ENCODE measurements around the gene CEP97.

CEP97 gene

DNA sequence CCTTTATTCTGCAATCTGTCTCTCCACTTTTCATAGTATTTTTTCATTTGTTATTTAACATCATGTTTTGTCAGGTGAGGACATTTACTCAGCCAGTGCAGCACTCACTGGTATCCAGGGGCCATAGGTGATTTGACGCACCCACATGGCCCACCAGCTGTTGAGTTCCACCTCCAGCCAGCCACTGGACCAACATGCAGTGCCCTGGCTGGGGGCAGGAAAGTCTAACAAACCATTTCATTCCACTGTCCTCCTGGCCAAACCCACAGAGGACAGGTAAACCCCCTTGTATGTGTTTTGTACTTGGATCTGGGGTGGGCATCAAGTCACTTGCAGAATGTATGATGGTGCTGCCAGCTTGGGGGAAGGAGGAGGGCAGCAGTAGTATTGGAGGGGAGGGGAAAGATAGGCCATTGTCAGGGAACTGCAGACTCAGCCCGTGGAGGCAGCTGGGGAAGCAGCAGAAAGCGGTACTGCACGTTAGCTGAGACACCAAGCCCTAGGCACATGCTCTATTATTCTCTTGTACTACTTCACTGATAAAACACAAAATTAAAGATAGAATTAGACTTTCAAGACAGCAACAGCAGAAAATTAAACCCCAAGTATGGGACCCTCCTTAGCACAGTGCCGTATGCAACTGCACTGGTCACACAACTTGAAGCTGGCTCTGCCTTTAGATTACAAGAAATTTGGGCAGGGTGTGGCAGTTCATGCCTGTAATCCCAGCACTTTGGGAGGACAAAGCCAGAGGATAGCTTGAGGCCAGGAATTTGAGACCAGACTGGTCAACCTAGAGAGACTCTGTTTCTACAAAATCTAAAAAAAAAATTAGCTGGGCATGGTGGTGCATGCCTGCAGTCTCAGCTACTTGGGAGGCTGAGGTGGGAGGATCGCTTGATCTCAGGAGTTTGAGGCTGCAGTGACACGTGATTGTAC, 22.4 kb upstream of the CEP97 start:
- CTCF ChIA-PET, result interaction anchor here (0.6 to 1.0 kb wide), 2 partner anchors 100 to 101 kb away, joined by 3 read pairs; no protein-coding TSS in a partner anchor
- POLR2A ChIA-PET, result no interaction called here
- H3K27ac ChIP-seq (ENCODE audit: extremely low read depth, low read depth, low read length), result no peak overlapping the region

GRCh38 chr3:101702726-101703125, 21.7 kb upstream of the CEP97 start:
- Histone ChIP-seq H3K4me3 (ENCODE audit: low read depth, low read length) (no peak overlapping the region), H3K27ac (ENCODE audit: extremely low read depth, low read depth, low read length) (no peak overlapping the region), H3K36me3 (ENCODE audit: control insufficient read depth in 2 of 2, insufficient read depth in 1 of 2, low read length in 2 of 2) (no peaks in the 10 kb centered on the region), H3K4me1 (ENCODE audit: control insufficient read depth, insufficient read depth, low read length) (no peaks in the 10 kb centered on the region), H3K9me3 (ENCODE audit: control insufficient read depth, insufficient read depth, low read depth, low read length) (no peaks in the 10 kb centered on the region)
- CTCF ChIA-PET, result no interaction called here
- TF ChIP-seq, protein P1, sequence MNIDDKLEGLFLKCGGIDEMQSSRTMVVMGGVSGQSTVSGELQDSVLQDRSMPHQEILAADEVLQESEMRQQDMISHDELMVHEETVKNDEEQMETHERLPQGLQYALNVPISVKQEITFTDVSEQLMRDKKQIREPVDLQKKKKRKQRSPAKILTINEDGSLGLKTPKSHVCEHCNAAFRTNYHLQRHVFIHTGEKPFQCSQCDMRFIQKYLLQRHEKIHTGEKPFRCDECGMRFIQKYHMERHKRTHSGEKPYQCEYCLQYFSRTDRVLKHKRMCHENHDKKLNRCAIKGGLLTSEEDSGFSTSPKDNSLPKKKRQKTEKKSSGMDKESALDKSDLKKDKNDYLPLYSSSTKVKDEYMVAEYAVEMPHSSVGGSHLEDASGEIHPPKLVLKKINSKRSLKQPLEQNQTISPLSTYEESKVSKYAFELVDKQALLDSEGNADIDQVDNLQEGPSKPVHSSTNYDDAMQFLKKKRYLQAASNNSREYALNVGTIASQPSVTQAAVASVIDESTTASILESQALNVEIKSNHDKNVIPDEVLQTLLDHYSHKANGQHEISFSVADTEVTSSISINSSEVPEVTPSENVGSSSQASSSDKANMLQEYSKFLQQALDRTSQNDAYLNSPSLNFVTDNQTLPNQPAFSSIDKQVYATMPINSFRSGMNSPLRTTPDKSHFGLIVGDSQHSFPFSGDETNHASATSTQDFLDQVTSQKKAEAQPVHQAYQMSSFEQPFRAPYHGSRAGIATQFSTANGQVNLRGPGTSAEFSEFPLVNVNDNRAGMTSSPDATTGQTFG (tag by site-specific recombination; IDR thresholded peaks at IDR 0.05; ENCODE audit: borderline replicate concordance), result no peak
- TF ChIP-seq SETDB1 (IDR thresholded peaks at IDR 0.05; ENCODE audit: insufficient read length, low read length) (no peak), IKZF3 (tag by site-specific recombination; IDR thresholded peaks at IDR 0.05) (no peak), ZNF704 (tag by site-specific recombination; IDR thresholded peaks at IDR 0.05) (no peak), ZNF138 (tag by site-specific recombination; IDR thresholded peaks at IDR 0.05; ENCODE audit: borderline replicate concordance) (no peak), ZNF24 (tag by site-specific recombination; IDR thresholded peaks at IDR 0.05) (no peak), KLF10 (tag by site-specific recombination; IDR thresholded peaks at IDR 0.05) (no peak)
- TF ChIP-seq, protein P2, sequence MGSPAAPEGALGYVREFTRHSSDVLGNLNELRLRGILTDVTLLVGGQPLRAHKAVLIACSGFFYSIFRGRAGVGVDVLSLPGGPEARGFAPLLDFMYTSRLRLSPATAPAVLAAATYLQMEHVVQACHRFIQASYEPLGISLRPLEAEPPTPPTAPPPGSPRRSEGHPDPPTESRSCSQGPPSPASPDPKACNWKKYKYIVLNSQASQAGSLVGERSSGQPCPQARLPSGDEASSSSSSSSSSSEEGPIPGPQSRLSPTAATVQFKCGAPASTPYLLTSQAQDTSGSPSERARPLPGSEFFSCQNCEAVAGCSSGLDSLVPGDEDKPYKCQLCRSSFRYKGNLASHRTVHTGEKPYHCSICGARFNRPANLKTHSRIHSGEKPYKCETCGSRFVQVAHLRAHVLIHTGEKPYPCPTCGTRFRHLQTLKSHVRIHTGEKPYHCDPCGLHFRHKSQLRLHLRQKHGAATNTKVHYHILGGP (tag by site-specific recombination; IDR thresholded peaks at IDR 0.05), result no peak
- TF ChIP-seq, protein P3, sequence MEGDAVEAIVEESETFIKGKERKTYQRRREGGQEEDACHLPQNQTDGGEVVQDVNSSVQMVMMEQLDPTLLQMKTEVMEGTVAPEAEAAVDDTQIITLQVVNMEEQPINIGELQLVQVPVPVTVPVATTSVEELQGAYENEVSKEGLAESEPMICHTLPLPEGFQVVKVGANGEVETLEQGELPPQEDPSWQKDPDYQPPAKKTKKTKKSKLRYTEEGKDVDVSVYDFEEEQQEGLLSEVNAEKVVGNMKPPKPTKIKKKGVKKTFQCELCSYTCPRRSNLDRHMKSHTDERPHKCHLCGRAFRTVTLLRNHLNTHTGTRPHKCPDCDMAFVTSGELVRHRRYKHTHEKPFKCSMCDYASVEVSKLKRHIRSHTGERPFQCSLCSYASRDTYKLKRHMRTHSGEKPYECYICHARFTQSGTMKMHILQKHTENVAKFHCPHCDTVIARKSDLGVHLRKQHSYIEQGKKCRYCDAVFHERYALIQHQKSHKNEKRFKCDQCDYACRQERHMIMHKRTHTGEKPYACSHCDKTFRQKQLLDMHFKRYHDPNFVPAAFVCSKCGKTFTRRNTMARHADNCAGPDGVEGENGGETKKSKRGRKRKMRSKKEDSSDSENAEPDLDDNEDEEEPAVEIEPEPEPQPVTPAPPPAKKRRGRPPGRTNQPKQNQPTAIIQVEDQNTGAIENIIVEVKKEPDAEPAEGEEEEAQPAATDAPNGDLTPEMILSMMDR (tag by site-specific recombination; IDR thresholded peaks at IDR 0.05), result no peak
- TF ChIP-seq, protein P4, sequence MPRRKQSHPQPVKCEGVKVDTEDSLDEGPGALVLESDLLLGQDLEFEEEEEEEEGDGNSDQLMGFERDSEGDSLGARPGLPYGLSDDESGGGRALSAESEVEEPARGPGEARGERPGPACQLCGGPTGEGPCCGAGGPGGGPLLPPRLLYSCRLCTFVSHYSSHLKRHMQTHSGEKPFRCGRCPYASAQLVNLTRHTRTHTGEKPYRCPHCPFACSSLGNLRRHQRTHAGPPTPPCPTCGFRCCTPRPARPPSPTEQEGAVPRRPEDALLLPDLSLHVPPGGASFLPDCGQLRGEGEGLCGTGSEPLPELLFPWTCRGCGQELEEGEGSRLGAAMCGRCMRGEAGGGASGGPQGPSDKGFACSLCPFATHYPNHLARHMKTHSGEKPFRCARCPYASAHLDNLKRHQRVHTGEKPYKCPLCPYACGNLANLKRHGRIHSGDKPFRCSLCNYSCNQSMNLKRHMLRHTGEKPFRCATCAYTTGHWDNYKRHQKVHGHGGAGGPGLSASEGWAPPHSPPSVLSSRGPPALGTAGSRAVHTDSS (tag by site-specific recombination; IDR thresholded peaks at IDR 0.05), result no peak
- TF ChIP-seq, protein P5, sequence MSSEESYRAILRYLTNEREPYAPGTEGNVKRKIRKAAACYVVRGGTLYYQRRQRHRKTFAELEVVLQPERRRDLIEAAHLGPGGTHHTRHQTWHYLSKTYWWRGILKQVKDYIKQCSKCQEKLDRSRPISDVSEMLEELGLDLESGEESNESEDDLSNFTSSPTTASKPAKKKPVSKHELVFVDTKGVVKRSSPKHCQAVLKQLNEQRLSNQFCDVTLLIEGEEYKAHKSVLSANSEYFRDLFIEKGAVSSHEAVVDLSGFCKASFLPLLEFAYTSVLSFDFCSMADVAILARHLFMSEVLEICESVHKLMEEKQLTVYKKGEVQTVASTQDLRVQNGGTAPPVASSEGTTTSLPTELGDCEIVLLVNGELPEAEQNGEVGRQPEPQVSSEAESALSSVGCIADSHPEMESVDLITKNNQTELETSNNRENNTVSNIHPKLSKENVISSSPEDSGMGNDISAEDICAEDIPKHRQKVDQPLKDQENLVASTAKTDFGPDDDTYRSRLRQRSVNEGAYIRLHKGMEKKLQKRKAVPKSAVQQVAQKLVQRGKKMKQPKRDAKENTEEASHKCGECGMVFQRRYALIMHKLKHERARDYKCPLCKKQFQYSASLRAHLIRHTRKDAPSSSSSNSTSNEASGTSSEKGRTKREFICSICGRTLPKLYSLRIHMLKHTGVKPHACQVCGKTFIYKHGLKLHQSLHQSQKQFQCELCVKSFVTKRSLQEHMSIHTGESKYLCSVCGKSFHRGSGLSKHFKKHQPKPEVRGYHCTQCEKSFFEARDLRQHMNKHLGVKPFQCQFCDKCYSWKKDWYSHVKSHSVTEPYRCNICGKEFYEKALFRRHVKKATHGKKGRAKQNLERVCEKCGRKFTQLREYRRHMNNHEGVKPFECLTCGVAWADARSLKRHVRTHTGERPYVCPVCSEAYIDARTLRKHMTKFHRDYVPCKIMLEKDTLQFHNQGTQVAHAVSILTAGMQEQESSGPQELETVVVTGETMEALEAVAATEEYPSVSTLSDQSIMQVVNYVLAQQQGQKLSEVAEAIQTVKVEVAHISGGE (tag by site-specific recombination; conservative IDR thresholded peaks at IDR 0.05; ENCODE audit: low read depth), result no peak
- POLR2A ChIA-PET, result no interaction called here

More for the DNA sequence above, 22.4 kb upstream of the CEP97 start:
- no peaks in the 10 kb centered on the region for H3K36me3 ChIP-seq (ENCODE audit: control insufficient read depth in 2 of 2, insufficient read depth in 1 of 2, low read length in 2 of 2)
- H3K9me3 ChIP-seq (ENCODE audit: control insufficient read depth, insufficient read depth, low read depth, low read length), result no peaks in the 10 kb centered on the region
- no peaks in the 10 kb centered on the region for H3K4me1 ChIP-seq (ENCODE audit: control insufficient read depth, insufficient read depth, low read length)
- TF ChIP-seq ZNF529 (tag by site-specific recombination; IDR thresholded peaks at IDR 0.05; ENCODE audit: insufficient replicate concordance) (no peak), ZNF670 (tag by site-specific recombination; IDR thresholded peaks at IDR 0.05; ENCODE audit: low read depth) (no peak), ZNF629 (tag by site-specific recombination; IDR thresholded peaks at IDR 0.05) (no peak), OVOL3 (tag by site-specific recombination; IDR thresholded peaks at IDR 0.05) (no peak), ZNF558 (tag by site-specific recombination; IDR thresholded peaks at IDR 0.05) (no peak), ZNF10 (tag by site-specific recombination; IDR thresholded peaks at IDR 0.05) (no peak), SETDB1 (IDR thresholded peaks at IDR 0.05; ENCODE audit: insufficient read length, low read length) (no peak), ZNF792 (tag by site-specific recombination; IDR thresholded peaks at IDR 0.05) (no peak), TRIM28 (IDR thresholded peaks at IDR 0.05; ENCODE audit: borderline replicate concordance, low read length) (no peak)
- no peak overlapping the region for H3K4me3 ChIP-seq (ENCODE audit: low read depth, low read length)

Measured in HEK293 (cell line).